HepG2 (cell line): ENCODE measurements around the gene PMVK. TPM values are rescaled to one million over a fixed set of nuclear protein-coding genes. Genes with fewer than 3 reads are reported as not detected.

Experiments
- ATF2 ChIP-seq: sonication (generic); formaldehyde crosslinking; IDR thresholded peaks from 2 replicates; pipeline ENCODE4 v1.4.0; 2020; ENCODE audit warnings: missing genetic modification reagents
- CEBPB ChIP-seq: IDR thresholded peaks from 2 replicates; pipeline ENCODE4 v1.6.1; 2011; ENCODE audit warnings: low read depth, low read length, improper control_type of control experiment, borderline replicate concordance
- CSRNP2 ChIP-seq: sonication (generic); formaldehyde crosslinking; conservative IDR thresholded peaks from 2 replicates; pipeline ENCODE4 v1.8.0; 2022; ENCODE audit warnings: low read depth, missing genetic modification reagents
- KDM2A ChIP-seq: sonication (generic); formaldehyde crosslinking; IDR thresholded peaks from 2 replicates; pipeline ENCODE4 v1.4.0; 2020; ENCODE audit warnings: low read depth, missing genetic modification reagents, borderline replicate concordance
- MBD4 ChIP-seq: IDR thresholded peaks from 2 replicates; pipeline ENCODE4 v1.6.1; 2012; ENCODE audit warnings: low read length, inconsistent platforms, borderline replicate concordance
- NKX3-1 ChIP-seq: sonication (generic); formaldehyde crosslinking; IDR thresholded peaks from 2 replicates; pipeline ENCODE4 v1.5.0; 2020; ENCODE audit warnings: missing genetic modification reagents
- PHB2 ChIP-seq: fragments of 450-650 bp; IDR thresholded peaks from 2 replicates; pipeline ENCODE4 v1.6.1; 2018; ENCODE audit not compliant: partially characterized antibody
- PLSCR1 ChIP-seq: sonication (generic); formaldehyde crosslinking; IDR thresholded peaks from 2 replicates; pipeline ENCODE4 v1.5.0; 2020; ENCODE audit warnings: missing genetic modification reagents, mild to moderate bottlenecking, borderline replicate concordance
- POLR2A ChIP-seq, 2 experiments: IDR thresholded peaks; 2 replicates each; pipeline ENCODE4 v1.6.1; 2011; ENCODE audit warnings: low read depth in 2 of 2, low read length in 2 of 2, mild to moderate bottlenecking in 1 of 2, moderate library complexity in 1 of 2; ENCODE audit not compliant: insufficient read depth in 1 of 2
- SMYD3 ChIP-seq: sonication (generic); formaldehyde crosslinking; IDR thresholded peaks from 2 replicates; pipeline ENCODE4 v1.8.1; 2023; ENCODE audit warnings: mild to moderate bottlenecking, missing genetic modification reagents
- ZBTB7B ChIP-seq: sonication (generic); formaldehyde crosslinking; IDR thresholded peaks from 2 replicates; pipeline ENCODE4 v1.4.0; 2020; ENCODE audit warnings: missing genetic modification reagents
- ZHX1 ChIP-seq: sonication (generic); formaldehyde crosslinking; IDR thresholded peaks from 2 replicates; pipeline ENCODE4 v1.8.1; 2022; ENCODE audit warnings: low read depth, mild to moderate bottlenecking, missing genetic modification reagents
- ZIK1 ChIP-seq: sonication (generic); formaldehyde crosslinking; IDR thresholded peaks from 2 replicates; pipeline ENCODE4 v1.5.0; 2020; ENCODE audit warnings: mild to moderate bottlenecking, low read depth, missing genetic modification reagents, borderline replicate concordance
- ZKSCAN8 ChIP-seq: IDR thresholded peaks from 2 replicates; pipeline ENCODE4 v1.6.1; 2016; ENCODE audit warnings: borderline replicate concordance, missing genetic modification reagents, missing compliant biosample characterization
- ZNF660 ChIP-seq: sonication (generic); formaldehyde crosslinking; IDR thresholded peaks from 2 replicates; pipeline ENCODE4 v1.5.1; 2020; ENCODE audit warnings: mild to moderate bottlenecking, low read depth, missing genetic modification reagents, borderline replicate concordance
- ZNF687 ChIP-seq: sonication (generic); formaldehyde crosslinking; IDR thresholded peaks from 2 replicates; pipeline ENCODE4 v1.5.1; 2020; ENCODE audit warnings: mild to moderate bottlenecking, missing genetic modification reagents, moderate library complexity
- ZNF720 ChIP-seq: sonication (generic); formaldehyde crosslinking; IDR thresholded peaks from 2 replicates; pipeline ENCODE4 v1.4.0; 2020; ENCODE audit warnings: missing genetic modification reagents
- ZSCAN21 ChIP-seq: sonication (generic); formaldehyde crosslinking; IDR thresholded peaks from 2 replicates; pipeline ENCODE4 v1.8.0; 2022; ENCODE audit warnings: mild to moderate bottlenecking, missing genetic modification reagents, moderate library complexity, borderline replicate concordance
- ZSCAN31 ChIP-seq: sonication (generic); formaldehyde crosslinking; IDR thresholded peaks from 2 replicates; pipeline ENCODE4 v1.5.0; 2020; ENCODE audit warnings: low read depth, mild to moderate bottlenecking, missing genetic modification reagents
- polyA plus RNA-seq, 8 experiments: library from polyadenylated mRNA; depleted of rRNA in 3 of 8; stranded (reverse) in 7 of 8; unstranded in 1 of 8; fragments of >200 nt; fragmentation: Illumina TruSeq in 4 of 8; extraction: Trizol in 4 of 8; gene quantifications; 2 replicates each; pipeline versions ENCODE4 v1.2.1 to v1.2.3, GENCODE V29; 2011 to 2016; ENCODE audit warnings: low read depth in 4 of 8, missing spikeins in 1 of 8, mixed read lengths in 1 of 8; ENCODE audit not compliant: insufficient read depth in 1 of 8
- total RNA-seq, 5 experiments: library from RNA; depleted of rRNA; stranded (reverse); fragments of >200 nt; fragmentation: Illumina TruSeq; extraction: Trizol; gene quantifications; 2 replicates each; pipeline ENCODE4 v1.2.3, GENCODE V29; 2016; ENCODE audit warnings: low read depth in 1 of 5

The PMVK gene
- total and polyA plus RNA-seq, 2 of the 13 experiments (the other 11 are each of a cell fraction or from before 2014, with no cell fraction given): 3.9 to 12.6 TPM

GRCh38 chr1:154936555-154937084 is at the start of gene PMVK (continued):
- TF ChIP-seq ATF2 (peak; percentile 67), ZHX1 (peak; percentile 95), CEBPB (no peak), KDM2A (peak; percentile 89), ZBTB7B (CRISPR knock-in tag) (peak; percentile 22; the same call in 1 of the 2 replicates), MBD4 (no peak), ZNF660 (CRISPR knock-in tag) (peak; percentile 89; the same call in 1 of the 2 replicates), NKX3-1 (peak; percentile 94), SMYD3 (CRISPR knock-in tag) (peak; percentile 100), PHB2 (no peak), ZKSCAN8 (CRISPR knock-in tag) (peak; percentile 90; the same call in 1 of the 2 replicates), CSRNP2 (CRISPR knock-in tag) (peak; percentile 97), ZSCAN31 (CRISPR knock-in tag) (peak; percentile 99), ZIK1 (CRISPR knock-in tag) (peak; percentile 99), ZNF720 (CRISPR knock-in tag) (0 out of 2 replicates have a peak, but pooled peaks have one; percentile 57), PLSCR1 (CRISPR knock-in tag) (peak; percentile 91; the same call in 1 of the 2 replicates), ZSCAN21 (CRISPR knock-in tag) (peak; percentile 99), POLR2A (IDR thresholded peaks at IDR 0.05; ENCODE audit: insufficient read depth in 1 of 2, low read depth in 2 of 2, low read length in 2 of 2) (peak; percentile 67 to 77), ZNF687 (CRISPR knock-in tag) (peak; percentile 100)
